ENCODE data around the gene SNTB2. TPM values are rescaled to one million over a fixed set of nuclear protein-coding genes. Genes with fewer than 3 reads are reported as not detected.

The SNTB2 gene
- total and polyA plus RNA-seq, 2 of the 4 experiments (the other 2 are of a cell fraction): 23.5 to 47.5 TPM

DNA sequence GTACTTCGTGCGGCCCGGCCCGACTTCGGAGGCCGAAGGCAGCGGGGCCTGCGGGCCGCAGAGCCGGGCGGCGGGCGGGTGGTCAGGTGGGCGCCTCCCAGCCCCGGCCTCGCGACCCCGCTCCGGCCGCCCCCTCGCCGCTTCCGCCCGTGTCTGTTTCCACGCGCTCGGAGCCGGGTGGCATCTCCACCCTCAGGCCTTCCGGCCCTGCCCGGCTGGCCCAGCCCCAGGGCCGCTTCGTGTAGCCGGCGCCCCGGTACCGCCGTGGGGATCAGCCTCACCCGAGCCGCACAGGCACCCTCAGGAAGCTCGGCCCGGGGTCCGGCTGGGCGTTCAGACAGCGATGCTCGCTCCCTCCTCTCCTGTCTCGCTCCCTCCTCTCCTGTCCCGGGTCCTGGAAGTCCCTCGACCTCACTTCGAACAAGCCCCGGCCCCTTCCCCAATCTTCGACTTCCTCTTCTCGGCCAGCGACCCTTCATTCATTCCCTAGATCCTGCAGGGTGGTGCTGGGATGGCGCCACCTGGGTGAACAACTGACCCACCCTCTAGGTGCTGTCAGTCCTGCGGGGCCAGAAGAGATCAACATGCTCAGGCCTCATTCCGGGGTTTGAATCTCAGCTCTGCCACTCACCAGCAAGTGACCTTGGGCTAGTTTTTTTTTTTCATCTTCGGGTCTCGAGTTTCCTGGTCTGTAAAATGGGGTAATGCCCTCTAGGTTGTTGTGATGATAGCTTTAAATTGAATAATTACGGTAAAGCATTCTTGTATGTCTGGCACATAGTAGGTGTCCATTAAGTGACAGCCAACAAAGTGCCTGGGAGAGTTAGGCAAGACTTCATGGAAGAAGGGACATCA lies 124.8 kb downstream of the SNTB2 start (continued):
- TF ChIP-seq, protein P1, sequence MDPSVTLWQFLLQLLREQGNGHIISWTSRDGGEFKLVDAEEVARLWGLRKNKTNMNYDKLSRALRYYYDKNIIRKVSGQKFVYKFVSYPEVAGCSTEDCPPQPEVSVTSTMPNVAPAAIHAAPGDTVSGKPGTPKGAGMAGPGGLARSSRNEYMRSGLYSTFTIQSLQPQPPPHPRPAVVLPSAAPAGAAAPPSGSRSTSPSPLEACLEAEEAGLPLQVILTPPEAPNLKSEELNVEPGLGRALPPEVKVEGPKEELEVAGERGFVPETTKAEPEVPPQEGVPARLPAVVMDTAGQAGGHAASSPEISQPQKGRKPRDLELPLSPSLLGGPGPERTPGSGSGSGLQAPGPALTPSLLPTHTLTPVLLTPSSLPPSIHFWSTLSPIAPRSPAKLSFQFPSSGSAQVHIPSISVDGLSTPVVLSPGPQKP (IDR thresholded peaks at IDR 0.05; ENCODE audit: borderline replicate concordance, low read depth, low read length): no peak
- TF ChIP-seq POLR2A (IDR thresholded peaks at IDR 0.05; ENCODE audit: low read depth, low read length): 0 out of 2 replicates have a peak, but pooled peaks have one; percentile 10
- TF ChIP-seq BHLHE40 (IDR thresholded peaks at IDR 0.05; ENCODE audit: low read depth, low read length): no peak

DNA sequence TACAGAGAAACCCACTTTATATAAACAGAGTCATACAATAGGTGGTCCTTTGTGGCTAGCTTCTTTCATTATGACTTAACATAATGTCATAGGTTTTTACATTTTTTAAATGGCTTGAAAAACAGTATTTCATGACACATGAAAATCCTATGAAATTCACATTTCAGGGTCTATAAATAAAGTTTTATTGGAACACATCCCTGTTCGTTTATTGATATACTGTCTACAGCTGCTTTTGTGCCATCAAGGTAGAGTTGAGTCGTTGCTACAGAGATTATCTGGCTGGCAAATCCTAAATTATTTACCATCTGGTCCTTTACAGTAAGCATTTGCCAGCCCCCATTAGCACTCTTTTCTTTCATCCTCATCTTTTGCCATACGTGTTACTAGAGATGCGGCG lies 126.5 kb downstream of the SNTB2 start:
- Histone ChIP-seq H2BK120ac (ENCODE audit: low read depth, low read length) (no peak overlapping the region), H3K9me3 (ENCODE audit: control insufficient read depth, insufficient read depth, low read length) (no peaks in the 10 kb centered on the region), H2AFZ (replicated peaks; ENCODE audit: low read length, poor library complexity) (no peak overlapping the region), H3K36me3 (ENCODE audit: control insufficient read depth, insufficient read depth, low read length) (peaks cover 36% of the 10 kb centered on the region), H2BK20ac (ENCODE audit: low read depth, low read length) (no peak overlapping the region), H3K9me1 (ENCODE audit: insufficient read depth, low read length) (peaks cover 6% of the 10 kb centered on the region; the same call in 1 of the 2 replicates), H2AK5ac (ENCODE audit: low read depth, low read length) (no peak overlapping the region), H3K23ac (ENCODE audit: low read depth, low read length) (peak overlapping the region; percentile 31; the same call in 1 of the 2 replicates), H3K9ac (ENCODE audit: low read depth, low read length) (no peak overlapping the region), H4K8ac (ENCODE audit: low read depth in 2 of 2, low read length in 2 of 2) (no peak overlapping the region), H3K27ac (ENCODE audit: insufficient read depth, low read length) (no peak overlapping the region), H3K18ac (ENCODE audit: low read depth, low read length) (no peak overlapping the region), H3K14ac (replicated peaks; ENCODE audit: low read depth, low read length) (no peak overlapping the region), H3K4me1 (ENCODE audit: control insufficient read depth, insufficient read depth, low read length) (peaks cover 4% of the 10 kb centered on the region), H4K91ac (ENCODE audit: insufficient read depth, low read depth, low read length) (no peak overlapping the region), H3K4me3 (ENCODE audit: insufficient read depth, low read depth, low read length) (no peak overlapping the region), H3K79me1 (ENCODE audit: low read depth in 1 of 2, low read length in 2 of 2) (peaks cover 26 to 61% of the 10 kb centered on the region in 2 experiments), H2BK15ac (ENCODE audit: low read depth, low read length) (no peak overlapping the region), H3K27me3 (ENCODE audit: control insufficient read depth, insufficient read depth, low read length) (no peaks in the 10 kb centered on the region), H2BK5ac (ENCODE audit: low read depth, low read length, poor library complexity, severe bottlenecking) (no peak overlapping the region), H3K4ac (ENCODE audit: low read depth, low read length) (no peak overlapping the region), H3K4me2 (ENCODE audit: low read depth, low read length) (no peak overlapping the region), H4K20me1 (ENCODE audit: insufficient read depth, low read length) (peaks cover 39% of the 10 kb centered on the region), H4K5ac (ENCODE audit: low read depth, low read length) (no peak overlapping the region), H3K56ac (ENCODE audit: extremely low read depth, insufficient read depth, low read length) (no peak overlapping the region), H2AK9ac (replicated peaks; ENCODE audit: low read depth, low read length, poor library complexity) (no peak overlapping the region)
- no CpG with 5 or more reads among the region's 5 CpGs for WGBS, 2 experiments (ENCODE audit: extremely low coverage in 2 of 2, insufficient read length in 1 of 2)
- intact Hi-C loops (cut with micrococcal nuclease): no loop called here
- dilution Hi-C loops (cut with HindIII; ENCODE audit: low sequenced_read_pairs, unreplicated experiment): no loop called here
- POLR2A ChIA-PET (ENCODE audit: unreplicated experiment): no interaction called here
- in situ Hi-C loops (cut with MboI; ENCODE audit: low sequenced_read_pairs): no loop called here
- CTCF ChIA-PET: no interaction called here
- ATAC-seq (ENCODE audit: low read depth): no peak
- BruUV-seq (replicated peaks): no TSS peak
- DNase-seq: no peak
- TF ChIP-seq CEBPB (IDR thresholded peaks at IDR 0.05; ENCODE audit: low read depth, low read length) (no peak), MAZ (IDR thresholded peaks at IDR 0.05; ENCODE audit: borderline replicate concordance, low read depth, low read length) (no peak), POLR2A (IDR thresholded peaks at IDR 0.05; ENCODE audit: low read depth, low read length) (no peak), SMC3 (IDR thresholded peaks at IDR 0.05; ENCODE audit: low read depth, low read length) (no peak), RFX5 (IDR thresholded peaks at IDR 0.05; ENCODE audit: low read depth, low read length) (no peak), MAFK (IDR thresholded peaks at IDR 0.05; ENCODE audit: low read depth, low read length) (no peak), MXI1 (IDR thresholded peaks at IDR 0.05; ENCODE audit: borderline replicate concordance, low read depth, low read length) (no peak), RAD21 (IDR thresholded peaks at IDR 0.05; ENCODE audit: low read length) (no peak), NFE2L2 (IDR thresholded peaks at IDR 0.05; ENCODE audit: low read depth, low read length) (no peak)
- TF ChIP-seq, protein P1 (IDR thresholded peaks at IDR 0.05; ENCODE audit: borderline replicate concordance, low read depth, low read length): no peak
- TF ChIP-seq, protein P2, sequence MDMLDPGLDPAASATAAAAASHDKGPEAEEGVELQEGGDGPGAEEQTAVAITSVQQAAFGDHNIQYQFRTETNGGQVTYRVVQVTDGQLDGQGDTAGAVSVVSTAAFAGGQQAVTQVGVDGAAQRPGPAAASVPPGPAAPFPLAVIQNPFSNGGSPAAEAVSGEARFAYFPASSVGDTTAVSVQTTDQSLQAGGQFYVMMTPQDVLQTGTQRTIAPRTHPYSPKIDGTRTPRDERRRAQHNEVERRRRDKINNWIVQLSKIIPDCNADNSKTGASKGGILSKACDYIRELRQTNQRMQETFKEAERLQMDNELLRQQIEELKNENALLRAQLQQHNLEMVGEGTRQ (IDR thresholded peaks at IDR 0.05; ENCODE audit: low read depth, low read length): no peak

Measured in IMR-90 (cell line).